Measurements from ENCODE around the gene SPRY2.
"Not testable (repeated sequence)": the region's sequence is repeated elsewhere in the genome, so short reads cannot be mapped to it uniquely, and the experiment has no call there.

SPRY2 gene

DNA sequence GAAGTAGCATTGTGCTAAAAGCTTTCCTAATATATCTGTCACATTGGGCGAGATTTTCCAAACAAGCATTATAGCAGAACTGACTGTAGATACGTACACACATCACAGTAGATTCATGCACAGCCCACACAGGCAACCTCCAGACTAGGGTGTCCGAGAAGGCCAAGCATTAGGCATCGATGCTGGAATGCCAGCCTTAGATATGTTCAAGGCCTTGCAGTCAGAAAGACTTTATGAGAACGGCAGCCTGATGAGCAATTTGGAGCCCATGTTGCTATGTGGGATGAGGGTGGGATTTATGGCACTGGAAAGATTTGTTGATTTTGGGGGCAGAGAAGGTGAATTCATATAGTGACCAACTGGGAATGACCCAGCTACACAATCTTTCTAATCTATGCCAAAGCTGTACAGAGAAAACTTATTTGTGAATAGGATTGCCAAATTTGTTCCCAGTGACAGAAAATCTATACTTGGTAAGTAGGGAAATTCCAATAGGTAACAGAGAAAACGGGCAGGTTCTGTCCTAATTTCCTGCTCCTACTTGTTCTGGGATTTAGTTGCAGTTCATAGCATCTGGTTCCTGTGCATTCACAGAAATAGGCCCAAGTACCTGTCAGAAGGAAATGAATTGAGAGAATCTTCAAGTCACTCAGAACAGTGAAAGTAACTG lies 31.0 kb upstream of the SPRY2 start:
- Histone ChIP-seq H3K9ac (ENCODE audit: low read length) (no peak overlapping the region), H3K36me3 (ENCODE audit: insufficient read depth, low read length) (no peaks in the 10 kb centered on the region), H3K27ac (ENCODE audit: low read depth, low read length) (no peak overlapping the region), H3K4me3 (ENCODE audit: low read depth in 1 of 2, low read length in 2 of 2) (no peak overlapping the region), H3K9me3 (ENCODE audit: low read length) (no peaks in the 10 kb centered on the region), H3K4me1 (ENCODE audit: insufficient read depth, low read length) (no peaks in the 10 kb centered on the region), H3K27me3 (ENCODE audit: control insufficient read depth in 1 of 2, insufficient read depth in 2 of 2, low read length in 2 of 2) (no peaks in the 10 kb centered on the region)

DNA sequence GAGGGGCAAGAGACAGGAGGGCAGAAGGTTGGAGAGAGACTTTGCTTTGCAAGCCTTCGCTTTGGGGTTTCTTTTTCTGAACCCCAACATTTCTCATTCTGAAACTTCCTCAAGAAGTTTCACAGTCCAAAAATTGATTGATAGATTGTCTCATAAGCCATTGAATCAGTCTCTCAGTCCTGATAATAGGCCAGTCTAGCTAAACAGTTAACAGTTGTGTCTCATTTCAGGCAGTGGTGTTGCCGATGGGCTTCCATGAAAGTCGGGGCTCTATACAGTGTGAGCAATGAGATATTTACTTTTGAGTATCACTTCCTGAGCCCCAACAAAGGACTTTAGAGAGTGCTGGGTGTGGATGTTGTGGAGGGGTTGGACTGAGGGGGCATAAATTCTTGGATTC lies 26.5 kb upstream of the SPRY2 start:
- no peaks in the 10 kb centered on the region for H3K36me3 ChIP-seq (ENCODE audit: insufficient read depth, low read length)
- H3K27me3 ChIP-seq (ENCODE audit: control insufficient read depth in 1 of 2, insufficient read depth in 2 of 2, low read length in 2 of 2) = no peaks in the 10 kb centered on the region
- H3K4me1 ChIP-seq (ENCODE audit: insufficient read depth, low read length) = no peaks in the 10 kb centered on the region
- H3K4me3 ChIP-seq (ENCODE audit: low read depth in 1 of 2, low read length in 2 of 2) = no peak overlapping the region
- H3K9ac ChIP-seq (ENCODE audit: low read length) = no peak overlapping the region
- H3K27ac ChIP-seq (ENCODE audit: low read depth, low read length) = no peak overlapping the region
- no peaks in the 10 kb centered on the region for H3K9me3 ChIP-seq (ENCODE audit: low read length)

DNA sequence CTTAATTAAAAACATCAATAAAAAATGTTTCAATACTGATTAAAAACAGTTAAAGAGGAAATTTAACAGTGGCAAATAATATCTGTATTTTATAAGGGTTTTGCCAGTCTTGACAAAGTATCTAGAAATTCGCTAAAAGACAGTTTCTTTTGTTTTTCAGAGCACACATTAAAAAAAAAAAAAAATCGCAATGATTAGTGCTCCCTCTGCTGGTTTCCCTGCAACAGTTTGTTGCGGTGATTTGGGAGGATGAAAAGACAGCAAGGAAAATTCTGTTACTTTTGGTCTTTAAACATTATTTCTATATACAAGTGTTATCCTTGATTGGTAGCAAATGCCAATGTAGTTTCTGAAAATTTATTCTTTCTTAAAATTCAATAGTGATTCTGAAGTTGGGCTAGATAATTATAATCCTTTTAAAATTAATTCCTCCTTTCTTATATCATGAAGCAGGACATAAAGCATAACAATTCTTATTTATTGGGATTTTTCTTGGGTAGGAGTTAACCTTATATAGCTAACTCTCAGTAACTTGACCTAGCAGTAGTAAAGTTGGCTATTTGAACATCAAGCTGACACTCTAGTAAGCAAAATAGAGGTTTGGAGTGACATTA lies 23.1 kb upstream of the SPRY2 start:
- no peaks in the 10 kb centered on the region for H3K36me3 ChIP-seq (ENCODE audit: insufficient read depth, low read length)
- no peak overlapping the region for H3K4me3 ChIP-seq (ENCODE audit: low read depth in 1 of 2, low read length in 2 of 2)
- no peak overlapping the region for H3K9ac ChIP-seq (ENCODE audit: low read length)
- H3K4me1 ChIP-seq (ENCODE audit: insufficient read depth, low read length) = no peaks in the 10 kb centered on the region
- no peaks in the 10 kb centered on the region for H3K9me3 ChIP-seq (ENCODE audit: low read length)
- no peak overlapping the region for H3K27ac ChIP-seq (ENCODE audit: low read depth, low read length)
- H3K27me3 ChIP-seq (ENCODE audit: control insufficient read depth in 1 of 2, insufficient read depth in 2 of 2, low read length in 2 of 2) = no peaks in the 10 kb centered on the region

DNA sequence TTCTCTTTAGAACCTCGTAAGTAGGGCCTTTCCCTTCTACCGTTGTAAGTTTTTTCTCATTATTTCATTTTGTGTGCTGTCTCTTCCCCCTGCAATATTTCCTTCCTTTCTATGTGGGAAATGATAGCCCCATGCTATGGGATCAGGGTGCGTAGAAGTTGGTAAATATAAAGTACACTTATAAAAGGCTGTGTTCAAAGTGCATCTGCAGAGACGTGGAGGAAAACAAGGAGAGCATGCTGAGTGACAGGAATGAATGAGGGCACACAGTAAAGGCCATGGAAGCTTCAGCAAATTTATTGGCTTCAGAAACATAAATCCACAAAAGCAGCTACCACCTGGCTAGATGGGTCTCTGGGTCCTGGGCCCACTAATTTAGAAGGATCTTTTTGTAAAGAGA lies 21.6 kb upstream of the SPRY2 start:
- no peak overlapping the region for H3K4me3 ChIP-seq (ENCODE audit: low read depth in 1 of 2, low read length in 2 of 2)
- H3K27me3 ChIP-seq (ENCODE audit: control insufficient read depth in 1 of 2, insufficient read depth in 2 of 2, low read length in 2 of 2) = no peaks in the 10 kb centered on the region
- H3K27ac ChIP-seq (ENCODE audit: low read depth, low read length) = no peak overlapping the region
- H3K4me1 ChIP-seq (ENCODE audit: insufficient read depth, low read length) = no peaks in the 10 kb centered on the region
- H3K9ac ChIP-seq (ENCODE audit: low read length) = no peak overlapping the region
- H3K36me3 ChIP-seq (ENCODE audit: insufficient read depth, low read length) = no peaks in the 10 kb centered on the region
- H3K9me3 ChIP-seq (ENCODE audit: low read length) = no peaks in the 10 kb centered on the region

DNA sequence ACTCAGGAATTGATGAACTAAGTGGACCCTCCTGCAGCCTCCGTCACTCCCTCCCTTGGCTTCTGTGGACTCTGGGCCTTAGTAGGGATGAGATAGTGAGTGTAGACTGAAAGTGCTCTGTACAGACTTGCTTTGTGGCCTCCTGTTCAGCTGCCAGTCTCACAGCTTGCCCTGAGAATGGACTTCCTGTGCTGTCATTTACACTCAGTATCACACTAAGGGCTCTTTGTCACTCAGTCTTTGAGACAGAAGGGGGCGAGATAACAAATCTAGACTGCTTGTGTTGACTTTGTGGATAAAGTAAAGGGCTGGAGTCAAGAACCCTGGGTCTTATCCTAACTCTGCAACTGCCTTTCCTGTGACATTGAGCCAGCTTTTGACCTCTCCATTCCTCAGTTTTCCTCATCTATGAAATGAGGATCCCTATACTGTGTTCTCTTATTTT lies 21.0 kb upstream of the SPRY2 start:
- no peak overlapping the region for H3K9ac ChIP-seq (ENCODE audit: low read length)

DNA sequence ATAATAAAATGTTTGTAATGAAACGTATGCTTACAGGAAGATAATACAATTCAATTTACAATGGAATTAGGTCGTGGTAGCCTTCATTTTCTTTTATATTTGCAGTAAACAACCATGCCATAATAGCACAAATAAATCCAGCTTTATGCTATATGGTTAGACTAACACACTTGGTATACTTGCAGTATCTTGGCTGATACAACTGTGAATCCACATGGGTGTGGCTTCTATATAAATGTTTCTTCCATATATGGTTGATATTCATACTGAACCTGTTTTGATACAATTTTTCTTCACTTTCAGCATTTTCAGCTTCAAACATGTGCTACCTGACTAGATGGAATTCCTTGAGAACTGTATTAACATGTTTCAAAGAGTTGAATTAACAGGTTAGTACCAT lies 20.4 kb upstream of the SPRY2 start:
- no peak overlapping the region for H3K27ac ChIP-seq (ENCODE audit: low read depth, low read length)
- H3K4me3 ChIP-seq (ENCODE audit: low read depth in 1 of 2, low read length in 2 of 2) = no peak overlapping the region
- H3K36me3 ChIP-seq (ENCODE audit: insufficient read depth, low read length) = no peaks in the 10 kb centered on the region
- H3K9me3 ChIP-seq (ENCODE audit: low read length) = no peaks in the 10 kb centered on the region
- no peaks in the 10 kb centered on the region for H3K27me3 ChIP-seq (ENCODE audit: control insufficient read depth in 1 of 2, insufficient read depth in 2 of 2, low read length in 2 of 2)
- H3K9ac ChIP-seq (ENCODE audit: low read length) = no peak overlapping the region
- no peaks in the 10 kb centered on the region for H3K4me1 ChIP-seq (ENCODE audit: insufficient read depth, low read length)

More for the DNA sequence above, 21.0 kb upstream of the SPRY2 start:
- Histone ChIP-seq H3K27ac (ENCODE audit: low read depth, low read length) (no peak overlapping the region), H3K36me3 (ENCODE audit: insufficient read depth, low read length) (no peaks in the 10 kb centered on the region), H3K27me3 (ENCODE audit: control insufficient read depth in 1 of 2, insufficient read depth in 2 of 2, low read length in 2 of 2) (no peaks in the 10 kb centered on the region), H3K4me1 (ENCODE audit: insufficient read depth, low read length) (no peaks in the 10 kb centered on the region), H3K9me3 (ENCODE audit: low read length) (no peaks in the 10 kb centered on the region), H3K4me3 (ENCODE audit: low read depth in 1 of 2, low read length in 2 of 2) (no peak overlapping the region)

DNA sequence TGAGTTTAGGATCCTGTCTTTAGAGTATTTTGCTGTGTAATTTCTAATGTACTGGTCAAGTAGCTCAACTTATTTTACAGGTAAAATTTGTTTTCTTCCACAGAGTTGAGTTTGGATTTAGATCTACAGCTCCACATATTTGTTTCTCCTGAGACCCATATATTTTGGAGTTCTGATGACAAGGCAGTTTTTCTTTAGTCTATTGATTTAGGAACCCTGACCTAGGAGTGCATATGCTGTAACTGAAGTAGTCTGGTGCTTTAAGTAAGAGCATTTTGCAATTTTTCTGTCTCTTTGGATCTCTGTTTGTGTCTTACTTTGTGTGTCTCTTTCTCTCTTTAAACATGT lies 19.5 kb upstream of the SPRY2 start:
- Histone ChIP-seq H3K9me3 (ENCODE audit: low read length) (no peaks in the 10 kb centered on the region), H3K9ac (ENCODE audit: low read length) (no peak overlapping the region), H3K27me3 (ENCODE audit: control insufficient read depth in 1 of 2, insufficient read depth in 2 of 2, low read length in 2 of 2) (no peaks in the 10 kb centered on the region), H3K4me3 (ENCODE audit: low read depth in 1 of 2, low read length in 2 of 2) (no peak overlapping the region), H3K4me1 (ENCODE audit: insufficient read depth, low read length) (no peaks in the 10 kb centered on the region), H3K36me3 (ENCODE audit: insufficient read depth, low read length) (no peaks in the 10 kb centered on the region), H3K27ac (ENCODE audit: low read depth, low read length) (no peak overlapping the region)

DNA sequence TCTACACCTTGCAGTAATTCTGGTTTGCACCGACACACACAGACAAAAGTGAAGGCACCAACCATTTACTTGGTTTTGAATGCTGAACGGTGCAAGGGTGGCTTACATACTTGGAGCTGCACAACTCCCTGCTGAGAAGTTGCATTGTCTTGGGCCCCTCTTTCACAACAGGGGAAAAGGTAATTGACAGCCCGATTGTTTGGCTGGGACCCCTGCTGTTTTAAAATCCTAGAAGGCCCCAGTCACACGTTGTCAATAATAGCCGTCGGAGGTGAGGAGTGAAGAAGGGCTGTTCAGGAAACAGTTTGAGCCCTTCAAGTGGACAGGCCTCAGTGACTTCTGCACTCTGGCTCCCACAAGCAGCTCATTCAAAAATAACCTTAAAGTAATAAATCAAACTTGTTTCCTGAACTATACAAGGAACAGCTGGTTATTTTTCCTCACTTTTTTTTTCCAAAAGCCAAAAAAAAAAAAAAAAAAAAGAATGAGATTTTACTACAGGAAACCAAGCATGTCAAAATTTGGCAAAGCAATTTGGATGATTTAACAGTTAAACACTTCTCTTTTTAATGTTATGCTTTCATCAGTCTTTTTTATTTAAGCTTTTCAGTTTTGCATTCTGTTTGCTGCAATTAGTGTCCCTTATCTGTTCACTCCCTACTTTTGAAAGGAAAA lies 19.0 kb upstream of the SPRY2 start:
- H3K27me3 ChIP-seq (ENCODE audit: control insufficient read depth in 1 of 2, insufficient read depth in 2 of 2, low read length in 2 of 2) = no peaks in the 10 kb centered on the region
- no peak overlapping the region for H3K9ac ChIP-seq (ENCODE audit: low read length)
- H3K9me3 ChIP-seq (ENCODE audit: low read length) = no peaks in the 10 kb centered on the region
- H3K36me3 ChIP-seq (ENCODE audit: insufficient read depth, low read length) = no peaks in the 10 kb centered on the region
- H3K4me1 ChIP-seq (ENCODE audit: insufficient read depth, low read length) = no peaks in the 10 kb centered on the region
- no peak overlapping the region for H3K27ac ChIP-seq (ENCODE audit: low read depth, low read length)
- no peak overlapping the region for H3K4me3 ChIP-seq (ENCODE audit: low read depth in 1 of 2, low read length in 2 of 2)

DNA sequence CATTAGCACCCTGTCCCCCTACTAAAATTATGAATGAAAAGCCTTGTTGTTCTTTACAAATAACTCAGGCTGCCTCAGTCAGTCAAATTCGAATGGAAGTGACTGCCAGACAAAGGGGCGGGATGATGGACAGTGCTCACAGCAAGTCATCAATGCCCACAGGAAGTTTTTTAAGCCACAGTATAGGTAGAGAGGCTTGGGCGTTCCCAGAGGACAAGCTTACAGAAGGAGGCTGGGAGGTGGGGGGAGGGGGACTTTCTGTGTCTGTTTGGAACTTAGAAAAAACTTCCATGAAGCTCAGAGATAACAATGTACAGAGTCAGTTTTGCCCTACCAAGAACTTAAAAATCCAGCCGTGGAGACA lies 18.5 kb upstream of the SPRY2 start:
- Histone ChIP-seq H3K4me3 (ENCODE audit: low read depth in 1 of 2, low read length in 2 of 2) (no peak overlapping the region), H3K27ac (ENCODE audit: low read depth, low read length) (no peak overlapping the region), H3K27me3 (ENCODE audit: control insufficient read depth in 1 of 2, insufficient read depth in 2 of 2, low read length in 2 of 2) (no peaks in the 10 kb centered on the region), H3K4me1 (ENCODE audit: insufficient read depth, low read length) (no peaks in the 10 kb centered on the region), H3K36me3 (ENCODE audit: insufficient read depth, low read length) (no peaks in the 10 kb centered on the region), H3K9ac (ENCODE audit: low read length) (no peak overlapping the region), H3K9me3 (ENCODE audit: low read length) (no peaks in the 10 kb centered on the region)

DNA sequence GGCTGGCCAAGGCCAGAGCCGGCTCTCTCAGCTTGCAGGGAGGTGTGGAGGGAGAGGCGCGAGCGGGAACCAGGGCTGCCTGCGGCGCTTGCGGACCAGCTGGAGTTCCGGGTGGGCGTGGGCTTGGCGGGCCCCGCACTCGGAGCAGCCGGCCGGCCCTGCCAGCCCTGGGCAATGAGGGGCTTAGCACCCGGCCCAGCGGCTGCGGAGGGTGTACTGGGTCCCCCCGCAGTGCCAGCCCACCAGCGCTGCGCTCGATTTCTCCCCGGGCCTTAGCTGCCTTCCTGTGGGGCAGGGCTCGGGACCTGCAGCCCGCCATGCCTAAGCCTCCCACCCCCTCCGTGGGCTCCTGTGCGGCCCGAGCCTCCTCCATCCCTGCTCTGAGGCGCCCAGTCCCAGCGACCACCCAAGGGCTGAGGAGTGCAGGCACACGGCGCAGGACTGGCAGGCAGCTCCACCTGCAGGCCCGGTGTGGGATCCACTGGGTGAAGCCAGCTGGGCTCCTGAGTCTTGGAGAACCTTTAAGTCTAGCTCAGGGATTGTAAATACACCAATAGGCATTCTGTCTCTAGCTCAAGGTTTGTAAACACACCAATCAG lies 14.7 kb upstream of the SPRY2 start:
- not testable (repeated sequence) for H3K9me3 ChIP-seq (ENCODE audit: low read length); H3K9ac ChIP-seq (ENCODE audit: low read length); H3K27me3 ChIP-seq (ENCODE audit: control insufficient read depth in 1 of 2, insufficient read depth in 2 of 2, low read length in 2 of 2); H3K27ac ChIP-seq (ENCODE audit: low read depth, low read length); H3K4me1 ChIP-seq (ENCODE audit: insufficient read depth, low read length); H3K4me3 ChIP-seq (ENCODE audit: low read depth in 1 of 2, low read length in 2 of 2); H3K36me3 ChIP-seq (ENCODE audit: insufficient read depth, low read length)

DNA sequence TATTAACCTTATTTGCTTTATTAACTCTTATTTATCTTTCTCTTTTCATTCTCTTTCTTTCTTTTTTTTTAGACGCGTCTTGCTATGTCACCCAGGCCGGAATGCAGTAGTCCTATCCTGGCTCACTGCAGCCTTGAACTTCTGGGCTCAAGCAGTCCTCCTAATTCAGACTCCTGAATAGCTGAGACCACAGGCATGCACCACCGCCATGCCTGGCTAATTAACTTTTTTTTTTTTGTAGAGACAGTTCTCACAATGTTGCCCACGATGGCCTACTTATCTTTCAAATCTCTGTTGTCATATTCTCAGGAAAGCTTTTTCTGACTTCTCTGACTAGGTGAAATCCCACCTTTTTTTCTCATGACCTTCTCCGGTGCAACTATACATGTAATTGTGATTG lies 7.8 kb upstream of the SPRY2 start:
- Histone ChIP-seq H3K4me3 (ENCODE audit: low read depth in 1 of 2, low read length in 2 of 2) (no peak overlapping the region), H3K4me1 (ENCODE audit: insufficient read depth, low read length) (no peaks in the 10 kb centered on the region), H3K27me3 (ENCODE audit: control insufficient read depth in 1 of 2, insufficient read depth in 2 of 2, low read length in 2 of 2) (no peaks in the 10 kb centered on the region), H3K9ac (ENCODE audit: low read length) (no peak overlapping the region), H3K9me3 (ENCODE audit: low read length) (no peaks in the 10 kb centered on the region), H3K36me3 (ENCODE audit: insufficient read depth, low read length) (no peaks in the 10 kb centered on the region), H3K27ac (ENCODE audit: low read depth, low read length) (no peak overlapping the region)
